Activated CD4-positive, alpha-beta T cell treated with anti-CD3 and anti-CD28 coated beads, Interleukin-2, Interleukin-4, amounts not matched to agents 100 ng/mL and 50 ng/mL, durations not matched to agents 16 hours and 8 hours (primary cell): Measurements from ENCODE around the gene KREMEN2.
"Not testable (repeated sequence)": the region's sequence is repeated elsewhere in the genome, so short reads cannot be mapped to it uniquely, and the experiment has no call there.

Experiments
- DNase-seq: peaks from one replicate; pipeline ENCODE4 v3.0.0-alpha.2; 2020; ENCODE audit warnings: low spot score

KREMEN2 gene

GRCh38 chr16:2942045-2942444, 22.0 kb upstream of the KREMEN2 start:
- DNase-seq = no peak

- DNase-seq = not testable (repeated sequence)
These were observed 20.4 kb upstream of the KREMEN2 start for GRCh38 chr16:2943716-2944115.

- no peak for DNase-seq
These were observed 17.4 kb upstream of the KREMEN2 start for GRCh38 chr16:2946649-2947048.

GRCh38 chr16:2948807-2949704, 15.0 kb upstream of the KREMEN2 start:
- DNase-seq = no peak

GRCh38 chr16:2949705-2950352, 14.2 kb upstream of the KREMEN2 start:
- DNase-seq = no peak

- no peak for DNase-seq
These were observed 13.7 kb upstream of the KREMEN2 start for GRCh38 chr16:2950353-2950724.

- DNase-seq = no peak
These were observed 13.3 kb upstream of the KREMEN2 start for GRCh38 chr16:2950773-2951172.

GRCh38 chr16:2952679-2953078, 11.4 kb upstream of the KREMEN2 start:
- no peak for DNase-seq

GRCh38 chr16:2953706-2954627, 10.1 kb upstream of the KREMEN2 start:
- no peak for DNase-seq

GRCh38 chr16:2954656-2955381, 9.3 kb upstream of the KREMEN2 start:
- no peak for DNase-seq

GRCh38 chr16:2955438-2955778, 8.7 kb upstream of the KREMEN2 start:
- no peak for DNase-seq

GRCh38 chr16:2955779-2956578, 8.1 kb upstream of the KREMEN2 start:
- DNase-seq = no peak

- no peak for DNase-seq
These were observed 7.5 kb upstream of the KREMEN2 start for GRCh38 chr16:2956579-2956956.

- DNase-seq = no peak
These were observed 4.9 kb upstream of the KREMEN2 start for GRCh38 chr16:2959206-2959605.

- no peak for DNase-seq
These were observed 3.7 kb upstream of the KREMEN2 start for GRCh38 chr16:2960183-2961010.

GRCh38 chr16:2962334-2963073, 1.6 kb upstream of the KREMEN2 start:
- no peak for DNase-seq

GRCh38 chr16:2963074-2963722, 877 bp upstream of the KREMEN2 start:
- DNase-seq = no peak

GRCh38 chr16:2964475-2965336, 631 bp downstream of the KREMEN2 start:
- DNase-seq = peak; percentile 62
